ENCODE results near the gene ZHX3.

The ZHX3 gene

GRCh38 chr20:41353530-41353929, 36.0 kb upstream of the ZHX3 start:
- DNase-seq (ENCODE audit: low read depth in 2 of 2, low spot score in 1 of 2) = no peak

- DNase-seq (ENCODE audit: low read depth in 2 of 2, low spot score in 1 of 2) = no peak
Measured at GRCh38 chr20:41352666-41353065, 35.1 kb upstream of the ZHX3 start.

DNA sequence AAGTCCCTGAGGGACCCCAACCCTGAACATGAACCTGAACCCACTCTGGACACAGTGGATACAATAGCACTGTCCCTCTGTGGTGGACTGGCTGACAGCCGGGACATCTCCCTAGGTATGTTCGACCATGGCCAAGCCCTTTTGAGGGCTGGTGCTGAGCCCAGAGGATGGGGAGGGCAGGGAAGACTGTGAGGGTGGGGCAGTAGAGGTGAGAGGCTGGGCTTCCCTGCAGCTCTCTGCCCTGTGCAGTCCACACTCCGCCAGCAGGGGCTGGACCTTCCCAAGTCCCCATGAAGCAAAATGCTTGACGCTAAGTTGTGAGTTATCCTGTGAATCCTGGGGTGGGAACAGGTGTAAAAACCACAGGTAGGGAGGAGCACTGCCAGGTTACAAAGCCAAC, 34.6 kb upstream of the ZHX3 start:
- DNase-seq (ENCODE audit: low read depth in 2 of 2, low spot score in 1 of 2) = no peak

DNA sequence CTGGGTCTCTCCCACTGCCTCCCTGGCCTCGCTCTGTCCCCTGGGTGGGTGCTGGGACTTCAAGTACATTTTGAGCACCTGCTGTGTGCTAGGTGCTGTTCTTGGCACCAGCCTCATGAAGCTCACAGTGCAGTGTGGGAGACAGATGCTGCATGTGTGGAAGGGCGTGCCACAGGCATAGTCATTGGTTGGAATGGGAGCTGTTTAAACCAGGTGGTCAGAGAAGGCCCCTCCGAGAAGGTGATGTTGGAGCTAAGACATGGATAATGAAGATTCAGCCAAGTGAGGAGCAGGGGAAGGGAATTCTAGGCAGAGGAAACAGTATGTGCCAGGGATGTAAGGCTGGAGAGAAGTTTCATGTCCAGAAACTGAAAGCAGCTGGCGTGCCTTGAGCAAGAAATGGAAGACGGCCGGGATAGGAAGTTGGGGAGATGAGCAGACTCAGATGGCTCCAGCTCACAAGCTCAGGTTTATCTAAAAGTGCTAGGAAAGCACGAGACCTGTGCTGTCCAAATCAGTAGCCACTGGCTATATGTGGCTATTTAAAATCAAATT, 33.0 kb upstream of the ZHX3 start:
- DNase-seq (ENCODE audit: low read depth in 2 of 2, low spot score in 1 of 2) = no peak

GRCh38 chr20:41349943-41350342, 32.4 kb upstream of the ZHX3 start:
- DNase-seq (ENCODE audit: low read depth in 2 of 2, low spot score in 1 of 2) = no peak

- DNase-seq (ENCODE audit: low read depth in 2 of 2, low spot score in 1 of 2) = no peak
Measured at GRCh38 chr20:41349266-41349665, 31.7 kb upstream of the ZHX3 start.

GRCh38 chr20:41348430-41349172, 31.1 kb upstream of the ZHX3 start:
- DNase-seq (ENCODE audit: low read depth in 2 of 2, low spot score in 1 of 2) = no peak

DNA sequence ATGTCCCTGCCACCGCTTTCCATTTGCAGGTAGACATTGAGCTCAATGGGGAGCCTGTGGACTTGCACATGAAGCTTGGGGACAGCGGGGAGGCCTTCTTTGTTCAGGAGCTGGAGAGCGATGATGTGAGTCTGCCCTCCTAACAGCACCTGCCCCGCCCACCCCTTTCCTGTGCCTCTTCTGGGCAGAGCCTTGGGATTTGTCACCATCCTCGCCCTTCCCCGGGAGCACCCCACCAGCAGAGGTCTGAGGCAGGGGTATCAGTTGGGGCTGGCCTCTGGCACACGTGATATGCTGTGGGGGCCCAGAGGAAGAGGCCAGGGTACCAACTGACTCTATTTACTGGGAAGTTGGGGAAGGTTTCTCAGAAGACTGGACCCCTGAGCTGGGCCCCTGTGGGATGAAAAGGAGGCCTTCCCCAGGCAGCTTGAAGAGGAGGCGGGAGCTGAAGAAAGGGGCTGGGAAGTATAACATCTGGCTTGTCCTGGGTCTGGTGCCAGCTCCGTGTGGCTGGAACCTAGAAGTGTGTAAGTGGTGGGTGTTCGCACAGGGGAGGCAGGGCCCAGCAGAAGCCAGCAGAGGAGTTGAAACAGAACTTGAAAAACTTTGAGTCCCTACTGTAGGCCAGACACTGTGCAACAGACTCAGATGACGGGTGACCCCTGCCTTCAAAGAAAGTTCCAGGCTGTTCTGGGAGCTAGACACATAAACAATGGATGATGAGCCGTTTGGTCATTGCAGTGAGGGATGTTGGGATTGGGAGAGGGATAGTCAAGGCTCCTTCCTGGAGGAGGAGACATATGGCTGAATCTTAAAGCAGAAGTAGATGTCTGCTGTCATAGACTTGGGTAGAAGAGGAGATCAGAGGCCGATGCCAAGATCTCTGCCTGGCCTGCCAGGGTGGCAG, 30.2 kb upstream of the ZHX3 start:
- no peak for DNase-seq (ENCODE audit: low read depth in 2 of 2, low spot score in 1 of 2)

DNA sequence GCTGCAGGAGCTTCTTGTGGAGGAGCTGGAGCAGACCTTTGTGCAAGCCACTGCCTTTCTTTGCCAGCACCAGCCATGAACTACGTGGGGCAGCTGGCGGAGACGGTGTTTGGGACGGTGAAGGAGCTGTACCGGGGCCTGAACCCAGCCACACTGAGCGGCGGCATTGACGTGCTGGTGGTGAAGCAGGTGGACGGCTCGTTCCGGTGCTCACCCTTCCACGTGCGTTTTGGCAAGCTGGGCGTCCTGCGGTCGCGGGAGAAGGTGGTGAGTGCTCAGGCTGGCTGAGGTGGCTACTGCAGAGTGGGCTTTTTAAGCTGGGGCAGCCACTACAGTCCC, 28.2 kb upstream of the ZHX3 start:
- no peak for DNase-seq (ENCODE audit: low read depth in 2 of 2, low spot score in 1 of 2)

DNA sequence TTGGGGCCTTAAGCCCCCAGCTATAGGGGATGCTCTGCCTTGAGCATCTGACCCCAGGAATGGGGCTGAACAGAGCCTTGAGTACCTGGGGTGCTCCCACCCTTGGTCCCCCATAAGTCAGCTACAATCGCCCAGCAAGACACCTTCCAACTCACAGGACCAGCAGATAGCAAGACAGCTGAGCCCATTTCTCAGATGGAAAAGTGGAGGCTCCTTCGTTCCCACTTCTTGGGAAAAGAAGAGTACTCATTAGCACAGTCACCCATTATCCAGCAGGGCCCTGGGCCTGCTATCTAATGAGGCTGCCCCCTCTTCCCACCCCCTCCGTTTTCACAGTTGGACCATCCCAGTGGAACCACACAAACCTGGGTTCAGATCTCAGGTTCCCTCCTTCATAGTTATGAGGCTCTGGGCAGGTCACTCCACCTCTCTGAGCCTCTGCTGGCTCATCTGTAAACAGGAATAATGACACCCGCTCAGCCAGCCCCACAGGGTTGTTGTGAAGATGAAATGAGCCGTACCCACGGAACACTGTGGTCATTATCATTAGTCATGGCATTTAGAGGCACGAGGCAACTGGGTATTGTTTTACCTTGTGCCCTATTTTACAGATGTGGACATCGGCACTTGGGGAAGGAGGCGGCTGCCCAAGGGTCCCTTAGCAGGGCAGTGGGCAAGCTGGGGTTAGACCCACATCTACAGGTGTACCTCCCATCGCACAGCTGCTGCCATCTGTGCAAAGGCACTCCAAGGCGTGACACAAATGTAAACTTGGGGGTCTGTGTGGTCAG, 27.6 kb upstream of the ZHX3 start:
- DNase-seq (ENCODE audit: low read depth in 2 of 2, low spot score in 1 of 2) = no peak

- no peak for DNase-seq (ENCODE audit: low read depth in 2 of 2, low spot score in 1 of 2)
Measured at GRCh38 chr20:41344477-41344876, 26.9 kb upstream of the ZHX3 start.

DNA sequence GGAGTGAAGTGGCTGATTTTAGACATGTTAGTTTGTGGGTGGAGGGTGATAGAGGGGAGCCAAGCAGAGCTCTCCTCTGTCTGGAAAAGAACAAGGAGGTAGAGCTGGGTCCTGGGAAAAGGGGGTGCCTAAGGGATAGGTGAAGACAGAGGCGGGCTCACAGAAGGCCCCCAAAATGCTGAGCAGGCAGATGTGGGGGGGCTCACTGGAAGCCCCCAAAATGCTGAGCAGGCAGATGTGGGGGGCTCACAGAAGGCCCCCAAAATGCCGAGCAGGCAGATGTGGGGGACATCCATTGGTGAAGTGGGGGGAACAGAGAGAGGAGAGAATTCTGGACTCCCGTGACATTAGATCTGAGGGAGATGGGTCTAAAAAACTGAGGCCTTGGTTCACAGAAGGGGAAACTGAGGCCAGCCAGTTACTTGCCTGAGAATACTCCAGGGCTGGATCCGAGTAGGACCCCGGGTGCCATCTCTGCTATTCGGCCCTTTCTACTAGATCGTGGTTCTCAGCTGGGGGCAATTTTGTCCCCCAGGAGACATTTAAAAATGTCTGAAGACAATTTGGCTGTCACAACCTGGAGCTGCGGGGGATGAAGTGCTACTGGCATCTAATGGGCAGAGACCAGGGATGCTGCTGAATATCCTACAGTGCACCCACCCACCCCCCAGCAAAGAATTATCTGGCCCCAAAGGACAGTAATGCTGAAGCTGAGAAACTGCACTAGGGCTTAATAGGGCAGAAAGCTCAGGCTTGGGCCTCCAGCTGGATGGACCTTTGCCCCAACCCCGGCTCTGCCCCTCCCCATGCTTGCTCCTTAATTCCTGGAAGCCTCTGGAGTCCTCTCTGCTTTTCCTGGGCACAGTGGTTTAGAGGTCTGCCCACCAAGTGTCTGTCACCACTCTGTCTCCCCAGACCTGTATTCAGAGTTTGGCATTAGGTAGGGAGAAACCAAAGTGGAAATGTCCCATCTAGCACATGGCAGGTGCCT, 25.2 kb upstream of the ZHX3 start:
- no peak for DNase-seq (ENCODE audit: low read depth in 2 of 2, low spot score in 1 of 2)

DNA sequence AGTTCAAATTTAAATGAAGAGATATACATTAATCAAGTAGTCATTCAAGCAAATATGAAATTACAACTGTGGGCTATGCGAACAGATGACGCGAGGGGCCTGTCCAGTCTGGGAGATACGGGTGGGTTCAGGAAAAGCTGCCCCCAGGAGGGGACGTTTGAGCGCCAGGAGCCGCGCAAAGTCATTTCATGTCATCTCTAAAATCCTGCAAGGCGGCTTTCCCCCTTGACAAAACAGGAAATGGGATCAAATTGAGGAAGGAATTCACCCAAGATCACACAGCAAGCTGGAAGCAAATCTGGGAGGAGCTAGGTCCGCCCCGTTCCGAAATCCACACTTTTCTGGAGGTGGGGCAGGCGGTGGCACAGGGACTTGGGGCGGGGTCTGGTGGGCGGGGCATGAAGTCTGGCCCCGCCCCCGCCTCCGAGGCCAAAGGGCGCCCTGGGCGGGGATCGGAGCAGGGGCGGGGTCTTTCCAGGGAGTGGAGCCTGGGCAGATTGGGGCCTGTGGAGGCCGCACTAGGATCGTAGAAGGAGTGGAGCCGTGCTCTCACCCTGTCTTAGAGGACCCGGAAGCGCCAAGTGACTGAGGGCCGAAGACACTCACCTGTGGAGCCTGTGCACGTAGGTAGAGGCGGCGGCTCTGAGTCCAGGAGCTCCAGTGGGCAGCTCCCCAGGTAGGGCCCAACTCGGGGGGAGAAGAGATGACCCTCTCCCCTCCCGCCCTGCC, 23.0 kb upstream of the ZHX3 start, which contains the start of gene LPIN3:
Gene LPIN3, plus strand, starts transcription at position 495 of the 729 bp plus-strand sequence. CDS start 4,983 bp downstream, outside the sequence.
- DNase-seq (ENCODE audit: low read depth in 2 of 2, low spot score in 1 of 2) = no peak

- peak; percentile 74 to 76 for DNase-seq (ENCODE audit: low read depth in 2 of 2, low spot score in 1 of 2)
Measured at GRCh38 chr20:41339957-41340326, 22.4 kb upstream of the ZHX3 start.

GRCh38 chr20:41336711-41337492, 19.4 kb upstream of the ZHX3 start:
- DNase-seq (ENCODE audit: low read depth in 2 of 2, low spot score in 1 of 2) = no peak

DNA sequence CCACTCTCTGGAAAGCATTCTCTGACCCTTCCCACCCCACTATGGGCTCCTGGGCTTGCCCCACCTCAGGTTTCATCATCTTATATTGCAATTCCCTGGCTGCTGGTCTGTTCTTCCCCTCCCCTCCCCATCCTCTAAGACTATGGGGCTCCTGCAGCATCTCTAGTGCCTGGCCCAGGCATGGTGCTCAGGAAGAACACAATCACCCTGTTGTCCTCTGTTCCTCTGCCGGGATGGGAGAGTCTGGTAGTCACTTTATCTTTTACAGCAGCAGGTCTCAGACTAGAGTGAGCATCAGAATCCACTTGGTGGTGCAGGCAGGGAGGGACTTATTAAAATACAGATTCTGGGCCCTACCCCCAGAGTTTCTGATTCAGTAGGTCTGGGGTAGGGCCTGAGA, 18.1 kb upstream of the ZHX3 start:
- DNase-seq (ENCODE audit: low read depth in 2 of 2, low spot score in 1 of 2) = no peak

DNA sequence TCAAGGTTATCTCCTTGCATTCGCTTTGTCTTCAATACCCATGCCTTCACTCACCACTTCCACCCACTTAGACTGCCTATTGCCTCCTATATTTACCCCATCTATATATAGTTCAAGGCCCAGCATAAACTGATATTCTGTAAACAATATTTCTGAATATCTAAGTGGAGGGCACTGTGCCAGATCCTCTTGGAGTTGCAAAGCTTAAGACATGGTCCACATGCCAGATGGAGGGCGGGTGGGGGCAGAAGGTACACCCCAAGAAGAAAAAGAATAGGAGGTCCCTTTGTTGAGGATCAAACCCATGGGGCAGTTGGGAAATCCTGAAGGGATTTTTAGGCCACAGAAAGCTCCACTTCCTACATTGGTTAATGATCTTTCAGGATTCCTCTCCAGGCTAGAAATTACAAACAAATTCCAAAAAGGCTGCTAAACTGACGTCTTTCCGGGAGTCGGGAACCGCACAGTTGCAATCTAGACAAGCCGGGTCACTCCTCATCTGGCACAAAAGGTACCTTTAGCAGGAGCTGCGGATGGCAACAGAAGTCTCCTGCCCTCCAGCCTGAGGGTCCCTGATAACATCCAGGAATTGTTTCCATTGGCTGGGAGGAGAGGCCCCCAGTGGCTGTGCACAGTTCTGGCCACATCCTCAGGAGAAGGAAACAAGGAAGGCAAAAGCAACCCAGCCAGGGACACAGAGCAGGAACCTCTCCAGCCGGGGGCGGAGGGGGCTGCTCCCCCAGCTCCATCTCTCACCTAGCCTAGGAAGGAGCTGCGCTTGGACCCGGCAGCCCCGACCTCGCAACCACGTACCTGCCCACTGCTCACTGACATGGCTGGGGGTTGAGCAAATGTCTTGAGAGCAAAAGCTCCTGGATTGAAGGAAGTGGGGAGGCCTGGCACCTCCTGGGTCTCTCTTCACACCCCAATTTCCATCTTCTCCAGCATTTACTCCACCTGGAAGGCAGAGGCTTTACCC, 17.2 kb upstream of the ZHX3 start:
- DNase-seq (ENCODE audit: low read depth in 2 of 2, low spot score in 1 of 2) = no peak

DNA sequence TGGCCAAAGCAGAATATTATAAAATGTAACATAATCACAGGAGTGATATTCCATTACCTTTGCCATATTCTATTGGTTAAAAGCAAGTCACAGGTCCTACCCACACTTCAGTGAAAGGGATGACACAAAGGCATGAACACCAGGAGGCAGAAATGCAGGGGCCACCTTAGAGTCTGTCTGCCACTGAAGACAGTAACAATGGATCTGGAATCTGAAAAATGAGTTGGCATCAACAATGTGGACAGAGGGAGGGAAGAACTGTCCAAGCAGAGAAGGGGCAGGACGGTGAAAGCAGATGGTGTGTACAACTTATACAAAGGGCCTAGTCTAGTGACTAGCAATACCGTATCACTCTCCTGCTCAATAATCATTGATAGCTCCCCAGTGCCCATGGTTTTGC, 16.5 kb upstream of the ZHX3 start:
- DNase-seq (ENCODE audit: low read depth in 2 of 2, low spot score in 1 of 2) = no peak
